ENCODE data around the gene PDZD2.
"Not testable (repeated sequence)": the region's sequence is repeated elsewhere in the genome, so short reads cannot be mapped to it uniquely, and the experiment has no call there.

Gene PDZD2

GRCh38 chr5:31986101-31986500 lies 347.2 kb downstream of the PDZD2 start:
- DNase-seq, result no peak

DNA sequence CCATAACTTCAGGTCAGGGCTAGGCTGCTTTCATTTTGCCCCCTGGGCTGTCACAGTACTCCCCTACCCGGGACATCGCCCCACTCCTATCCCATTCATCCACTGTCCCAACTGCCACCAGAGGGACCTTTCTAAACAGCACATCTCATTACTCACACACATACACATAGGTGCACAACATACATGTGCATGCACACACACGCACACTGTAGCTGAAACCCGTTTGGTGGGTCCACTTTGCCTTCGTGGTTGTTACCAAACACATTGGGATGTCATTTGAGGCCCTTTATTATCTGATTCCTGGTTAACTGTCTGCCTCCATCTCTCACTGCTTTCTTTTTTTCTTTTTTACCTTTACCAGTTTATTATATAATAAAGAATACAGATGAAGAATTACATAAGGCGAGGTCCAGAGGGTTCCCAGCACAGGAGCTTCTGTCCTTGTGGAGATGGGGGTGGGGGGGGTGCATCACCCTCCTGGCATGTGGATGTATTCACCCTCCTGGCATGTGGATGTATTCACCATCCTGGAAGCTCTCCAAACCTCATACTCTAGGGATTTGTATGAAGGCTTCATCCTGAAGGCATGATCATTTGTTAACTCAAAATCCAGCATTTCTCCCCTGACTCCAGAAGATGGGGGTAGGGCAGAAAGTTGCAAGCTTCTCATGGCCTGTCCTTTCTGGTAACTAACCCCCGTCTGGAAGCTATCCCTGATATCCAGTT lies 349.2 kb downstream of the PDZD2 start:
- DNase-seq, result no peak

- no peak for DNase-seq
These were observed 351.2 kb downstream of the PDZD2 start for GRCh38 chr5:31990081-31990650.

- no peak for DNase-seq
These were observed 351.8 kb downstream of the PDZD2 start for GRCh38 chr5:31990701-31991110.

DNA sequence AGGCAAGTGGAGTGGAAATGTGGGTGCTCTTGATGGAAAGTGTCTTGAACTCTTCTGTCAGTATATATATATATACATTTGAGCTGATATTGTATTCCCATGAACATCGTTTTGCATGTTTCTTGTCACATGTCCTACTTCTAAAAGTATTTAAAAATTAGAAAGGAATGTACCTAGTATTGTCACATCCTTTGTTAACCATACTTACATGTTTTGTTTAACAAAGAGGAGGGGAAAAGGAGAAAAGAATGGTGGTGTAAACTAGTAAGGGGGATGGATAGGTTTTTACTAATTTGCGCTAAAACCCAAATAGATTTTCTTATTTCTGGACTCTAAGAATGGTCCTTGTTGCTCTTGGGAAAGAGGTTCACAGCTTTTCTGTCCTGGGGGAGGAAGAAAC lies 353.4 kb downstream of the PDZD2 start:
- no peak for DNase-seq

- no peak for DNase-seq
These were observed 354.4 kb downstream of the PDZD2 start for GRCh38 chr5:31993165-31993961.

DNA sequence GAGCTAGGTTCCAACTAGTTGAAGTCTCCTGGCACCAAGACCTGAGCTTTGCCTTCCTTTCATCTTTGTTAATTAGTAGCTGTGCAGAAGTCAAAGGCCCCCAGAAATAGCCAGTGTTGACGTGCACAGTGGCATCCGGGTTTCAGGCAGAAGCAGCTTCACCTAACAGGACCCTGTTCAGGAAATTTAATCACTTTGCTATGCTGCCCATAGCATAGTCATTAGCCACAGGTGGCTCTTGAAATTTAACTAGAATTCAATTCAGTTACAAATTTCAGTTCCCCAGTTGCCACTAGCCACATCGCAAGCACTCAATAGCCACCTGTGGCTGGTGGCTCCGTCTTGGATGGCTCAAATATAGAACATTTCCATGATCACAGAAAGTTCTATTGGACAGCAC lies 356.1 kb downstream of the PDZD2 start:
- no peak for DNase-seq

GRCh38 chr5:31995714-31996113 lies 356.8 kb downstream of the PDZD2 start:
- no peak for DNase-seq

DNA sequence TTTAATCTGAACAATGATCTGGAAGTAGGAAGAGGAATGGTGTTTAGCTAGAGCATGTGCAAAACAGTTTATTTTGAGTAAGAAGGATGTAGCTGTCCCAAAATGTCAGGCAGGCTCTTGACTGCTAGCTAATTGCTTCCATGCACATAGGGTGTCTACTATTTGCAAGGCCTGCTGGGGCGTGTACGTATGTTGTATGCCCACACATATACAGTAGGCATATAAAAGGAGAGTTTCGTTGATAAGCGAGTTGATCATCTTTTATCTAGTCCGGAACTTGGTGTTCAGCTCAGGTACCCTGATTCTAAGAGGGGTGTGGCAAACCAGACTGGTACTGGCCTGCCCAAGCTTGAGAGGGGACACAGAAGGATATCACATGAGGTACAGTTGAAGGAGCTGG lies 358.0 kb downstream of the PDZD2 start:
- DNase-seq, result no peak

- no peak for DNase-seq
These were observed 360.5 kb downstream of the PDZD2 start for GRCh38 chr5:31999470-31999869.

- DNase-seq, result no peak
These were observed 361.8 kb downstream of the PDZD2 start for GRCh38 chr5:32000731-32001130.

GRCh38 chr5:32001284-32001683 lies 362.4 kb downstream of the PDZD2 start:
- DNase-seq, result no peak

GRCh38 chr5:32001707-32002106 lies 362.8 kb downstream of the PDZD2 start:
- DNase-seq, result no peak

DNA sequence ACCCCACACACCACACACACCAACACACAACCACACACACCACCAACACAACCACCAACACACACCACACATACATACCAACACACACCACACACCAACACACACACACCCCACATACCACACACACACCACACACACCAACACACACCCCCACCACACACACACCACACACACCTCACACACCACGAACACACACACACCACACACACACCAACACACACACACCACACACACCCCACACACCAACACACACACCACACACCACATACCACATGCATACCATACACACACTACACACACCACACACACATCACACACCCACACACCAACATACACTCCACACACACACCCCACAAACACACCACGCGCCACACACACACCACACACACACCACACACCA lies 363.8 kb downstream of the PDZD2 start:
- no peak for DNase-seq

GRCh38 chr5:32003981-32004380 lies 365.1 kb downstream of the PDZD2 start:
- no peak for DNase-seq

GRCh38 chr5:32004404-32004803 lies 365.5 kb downstream of the PDZD2 start:
- no peak for DNase-seq

- no peak for DNase-seq
These were observed 369.8 kb downstream of the PDZD2 start for GRCh38 chr5:32008746-32009145.

DNA sequence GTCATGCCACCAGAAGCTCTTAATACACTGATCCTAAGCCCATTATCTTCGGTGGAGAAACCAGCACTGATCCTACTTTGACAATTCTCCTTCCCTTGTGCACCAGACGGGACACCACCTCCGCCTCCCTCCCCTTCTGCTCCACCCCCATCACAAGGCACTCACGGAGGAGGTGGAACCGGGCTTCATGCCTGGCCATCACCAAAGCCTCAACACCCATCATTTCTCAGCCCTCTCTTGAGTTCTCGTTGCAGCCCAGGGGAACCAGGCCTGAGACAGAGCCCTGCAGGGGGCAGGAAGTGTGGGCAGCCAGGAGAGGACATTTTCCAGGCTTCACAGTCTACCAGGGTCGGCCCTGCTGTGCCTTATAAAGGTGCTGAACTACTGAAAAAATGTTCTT lies 374.7 kb downstream of the PDZD2 start:
- no peak for DNase-seq

- DNase-seq, result no peak
These were observed 375.3 kb downstream of the PDZD2 start for GRCh38 chr5:32014096-32014745.

GRCh38 chr5:32015262-32015661 lies 376.3 kb downstream of the PDZD2 start:
- DNase-seq, result not testable (repeated sequence)

- DNase-seq, result no peak
These were observed 378.9 kb downstream of the PDZD2 start for GRCh38 chr5:32017692-32018367.

DNA sequence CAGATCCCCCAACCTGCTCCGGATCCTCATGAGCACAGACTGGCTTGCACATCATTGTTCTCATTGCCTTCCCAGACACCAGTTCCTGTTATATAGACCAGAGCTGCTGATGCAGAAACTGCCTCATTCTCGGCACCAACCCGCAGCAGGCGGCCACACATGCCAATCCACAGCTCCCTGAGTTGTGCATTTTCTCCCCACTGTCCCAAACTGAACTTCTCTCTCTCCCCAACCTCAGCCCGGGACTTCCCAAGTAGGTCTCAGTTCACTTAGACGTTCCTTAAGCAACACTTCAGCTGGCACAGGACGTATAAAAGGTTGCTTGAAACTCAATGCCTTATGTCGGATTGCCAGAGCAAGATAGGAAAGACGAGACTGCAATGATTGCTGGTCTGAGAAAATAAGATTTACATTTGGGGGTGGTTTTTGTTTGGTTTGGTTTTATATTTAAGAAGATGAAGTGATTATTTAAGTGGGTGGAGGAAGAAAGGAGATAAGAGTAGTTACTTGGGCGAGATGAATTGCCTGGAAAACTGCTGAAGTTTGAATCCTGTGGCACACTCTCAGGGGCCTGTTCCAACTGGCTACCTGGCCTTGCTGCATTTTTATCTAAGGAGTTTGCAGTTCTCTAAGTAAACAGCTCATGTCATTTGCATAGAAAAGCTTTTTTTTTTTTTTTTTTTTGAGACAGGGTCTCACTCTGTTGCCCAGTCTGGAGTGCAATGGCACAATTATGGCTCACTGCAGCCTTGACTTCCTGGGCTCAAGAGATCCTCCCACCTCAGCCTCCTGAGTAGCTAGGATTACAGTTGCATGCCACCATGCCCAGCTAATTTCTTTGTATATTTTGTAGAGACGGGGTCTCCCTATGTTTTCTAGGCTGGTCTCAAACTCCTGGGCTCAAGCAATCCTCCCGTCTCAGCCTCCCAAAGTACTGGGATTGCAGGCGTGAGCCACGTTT lies 379.8 kb downstream of the PDZD2 start:
- DNase-seq, result no peak

All from hematopoietic multipotent progenitor cell treated with erythropoietin and hydrocortisone succinate and interleukin-3 and kit ligand, for 6 days (in vitro differentiated cells).